SK-N-SH treated with all-trans-retinoic acid at 6 μM for 48 hours (cell line): ENCODE results near the gene DPP6.

Experiments used
- ATAC-seq: fragments of 200-7000 bp; cut with Tn5 transposase; 3 replicates; pipeline ENCODE4 v1.9.1; 2020; ENCODE audit warnings: mild to moderate bottlenecking, moderate library complexity
- ARNTL ChIP-seq: fragments of 450-650 bp; formaldehyde crosslinking; IDR thresholded peaks from 2 replicates; pipeline ENCODE4 v1.5.0; 2020; ENCODE audit warnings: low read depth, mild to moderate bottlenecking, moderate library complexity, borderline replicate concordance
- BACH2 ChIP-seq: fragments of 250-450 bp; sonication (Bioruptor Pico); IDR thresholded peaks from 2 replicates; pipeline ENCODE4 v1.9.0; 2021; ENCODE audit warnings: mild to moderate bottlenecking, borderline replicate concordance
- CREB5 ChIP-seq: fragments of 250-450 bp; sonication (Bioruptor Pico); IDR thresholded peaks from 2 replicates; pipeline ENCODE4 v1.5.1; 2020; ENCODE audit warnings: low read depth, mild to moderate bottlenecking, moderate library complexity
- CSDC2 ChIP-seq: fragments of 250-450 bp; sonication (Bioruptor Pico); IDR thresholded peaks from 2 replicates; pipeline ENCODE4 v1.5.0; 2020; ENCODE audit warnings: mild to moderate bottlenecking, moderate library complexity
- ESRRG ChIP-seq: fragments of 250-450 bp; sonication (Bioruptor Pico); IDR thresholded peaks from 2 replicates; pipeline ENCODE4 v1.6.1; 2021; ENCODE audit warnings: mild to moderate bottlenecking
- GLIS3 ChIP-seq: fragments of 250-450 bp; sonication (Bioruptor Pico); IDR thresholded peaks from 2 replicates; pipeline ENCODE4 v1.5.0; 2020; ENCODE audit warnings: mild to moderate bottlenecking, moderate library complexity
- ISL1 ChIP-seq: fragments of 250-450 bp; sonication (Bioruptor Pico); IDR thresholded peaks from 2 replicates; pipeline ENCODE4 v2.1.2; 2022; ENCODE audit warnings: mild to moderate bottlenecking, moderate library complexity
- OSR1 ChIP-seq: fragments of 250-450 bp; sonication (Bioruptor Pico); IDR thresholded peaks from 2 replicates; pipeline ENCODE4 v1.8.0; 2022; ENCODE audit warnings: moderate library complexity, mild to moderate bottlenecking, inconsistent platforms
- PPARA ChIP-seq: fragments of 250-450 bp; sonication (Bioruptor Pico); IDR thresholded peaks from 2 replicates; pipeline ENCODE4 v1.5.0; 2020; ENCODE audit warnings: mild to moderate bottlenecking, borderline replicate concordance
- SNAI2 ChIP-seq: fragments of 250-450 bp; sonication (Bioruptor Pico); IDR thresholded peaks from 2 replicates; pipeline ENCODE4 v1.5.0; 2020; ENCODE audit warnings: mild to moderate bottlenecking, moderate library complexity
- ZC3H10 ChIP-seq: fragments of 250-450 bp; sonication (Bioruptor Pico); IDR thresholded peaks from 2 replicates; pipeline ENCODE4 v1.5.1; 2021; ENCODE audit warnings: mild to moderate bottlenecking, moderate library complexity
- ZFP3 ChIP-seq: fragments of 250-450 bp; sonication (Bioruptor Pico); IDR thresholded peaks from 2 replicates; pipeline ENCODE4 v1.5.0; 2020; ENCODE audit warnings: mild to moderate bottlenecking, moderate library complexity
- ZFP30 ChIP-seq: fragments of 450-650 bp; formaldehyde crosslinking; IDR thresholded peaks from 2 replicates; pipeline ENCODE4 v1.5.0; 2022; ENCODE audit warnings: mild to moderate bottlenecking, moderate library complexity
- ZNF565 ChIP-seq: fragments of 450-650 bp; formaldehyde crosslinking; conservative IDR thresholded peaks from 2 replicates; pipeline ENCODE4 v1.5.0; 2020; ENCODE audit warnings: low read depth, mild to moderate bottlenecking, moderate library complexity
- ZNF8 ChIP-seq: fragments of 450-650 bp; formaldehyde crosslinking; IDR thresholded peaks from 2 replicates; pipeline ENCODE4 v1.5.0; 2020; ENCODE audit warnings: mild to moderate bottlenecking, moderate library complexity
- TF ChIP-seq, protein P1 (sequence below): fragments of 250-450 bp; sonication (Bioruptor Pico); IDR thresholded peaks from 2 replicates; pipeline ENCODE4 v1.5.1; 2021; ENCODE audit warnings: mild to moderate bottlenecking, moderate library complexity
- TF ChIP-seq, protein P2 (sequence below): fragments of 250-450 bp; sonication (Bioruptor Pico); IDR thresholded peaks from 2 replicates; pipeline ENCODE4 v1.5.0; 2020; ENCODE audit warnings: mild to moderate bottlenecking, moderate library complexity

Gene DPP6

GRCh38 chr7:154416714-154417113 lies 364.5 kb downstream of the DPP6 start:
- no peak for ATAC-seq
- TF ChIP-seq BACH2 (CRISPR knock-in tag) (no peak), SNAI2 (CRISPR knock-in tag) (no peak), CSDC2 (CRISPR knock-in tag) (no peak), PPARA (CRISPR knock-in tag) (no peak), ISL1 (CRISPR knock-in tag) (no peak), ZNF8 (CRISPR knock-in tag) (no peak), ESRRG (CRISPR knock-in tag) (no peak)

- ATAC-seq = no peak
- TF ChIP-seq ISL1 (CRISPR knock-in tag) = no peak
- TF ChIP-seq PPARA (CRISPR knock-in tag) = no peak
- TF ChIP-seq ZFP30 (CRISPR knock-in tag) = no peak
- no peak for TF ChIP-seq CSDC2 (CRISPR knock-in tag)
- TF ChIP-seq SNAI2 (CRISPR knock-in tag) = no peak
- no peak for TF ChIP-seq ZFP3
- TF ChIP-seq, protein P1, sequence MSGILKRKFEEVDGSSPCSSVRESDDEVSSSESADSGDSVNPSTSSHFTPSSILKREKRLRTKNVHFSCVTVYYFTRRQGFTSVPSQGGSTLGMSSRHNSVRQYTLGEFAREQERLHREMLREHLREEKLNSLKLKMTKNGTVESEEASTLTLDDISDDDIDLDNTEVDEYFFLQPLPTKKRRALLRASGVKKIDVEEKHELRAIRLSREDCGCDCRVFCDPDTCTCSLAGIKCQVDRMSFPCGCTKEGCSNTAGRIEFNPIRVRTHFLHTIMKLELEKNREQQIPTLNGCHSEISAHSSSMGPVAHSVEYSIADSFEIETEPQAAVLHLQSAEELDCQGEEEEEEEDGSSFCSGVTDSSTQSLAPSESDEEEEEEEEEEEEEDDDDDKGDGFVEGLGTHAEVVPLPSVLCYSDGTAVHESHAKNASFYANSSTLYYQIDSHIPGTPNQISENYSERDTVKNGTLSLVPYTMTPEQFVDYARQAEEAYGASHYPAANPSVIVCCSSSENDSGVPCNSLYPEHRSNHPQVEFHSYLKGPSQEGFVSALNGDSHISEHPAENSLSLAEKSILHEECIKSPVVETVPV (CRISPR knock-in tag) = no peak
Measured at GRCh38 chr7:154419344-154419743, 367.1 kb downstream of the DPP6 start.

DNA sequence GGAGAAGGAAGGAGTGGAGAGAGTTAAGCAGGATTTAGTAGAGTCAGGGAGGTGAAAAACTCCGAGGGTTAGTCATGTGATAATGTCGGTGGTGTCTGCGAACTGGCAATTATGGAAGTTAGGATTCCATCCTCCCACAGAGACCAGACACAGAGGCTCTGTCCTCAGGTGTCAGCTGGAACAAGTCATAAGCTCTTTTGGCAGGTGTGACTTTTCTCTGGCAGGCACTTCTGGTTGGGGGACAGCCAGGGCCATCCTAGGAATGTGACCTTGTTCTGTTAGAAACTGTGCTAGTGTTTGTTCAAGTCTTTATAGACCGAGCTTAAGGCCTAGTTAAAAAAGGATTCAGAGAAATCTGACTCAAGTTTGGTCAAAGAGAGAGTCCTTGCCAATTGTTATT lies 371.0 kb downstream of the DPP6 start:
- TF ChIP-seq ZFP3 = no peak
- TF ChIP-seq ZC3H10 (CRISPR knock-in tag) = no peak
- no peak for TF ChIP-seq ZNF565
- TF ChIP-seq ESRRG (CRISPR knock-in tag) = no peak
- TF ChIP-seq BACH2 (CRISPR knock-in tag) = no peak
- TF ChIP-seq, protein P2, sequence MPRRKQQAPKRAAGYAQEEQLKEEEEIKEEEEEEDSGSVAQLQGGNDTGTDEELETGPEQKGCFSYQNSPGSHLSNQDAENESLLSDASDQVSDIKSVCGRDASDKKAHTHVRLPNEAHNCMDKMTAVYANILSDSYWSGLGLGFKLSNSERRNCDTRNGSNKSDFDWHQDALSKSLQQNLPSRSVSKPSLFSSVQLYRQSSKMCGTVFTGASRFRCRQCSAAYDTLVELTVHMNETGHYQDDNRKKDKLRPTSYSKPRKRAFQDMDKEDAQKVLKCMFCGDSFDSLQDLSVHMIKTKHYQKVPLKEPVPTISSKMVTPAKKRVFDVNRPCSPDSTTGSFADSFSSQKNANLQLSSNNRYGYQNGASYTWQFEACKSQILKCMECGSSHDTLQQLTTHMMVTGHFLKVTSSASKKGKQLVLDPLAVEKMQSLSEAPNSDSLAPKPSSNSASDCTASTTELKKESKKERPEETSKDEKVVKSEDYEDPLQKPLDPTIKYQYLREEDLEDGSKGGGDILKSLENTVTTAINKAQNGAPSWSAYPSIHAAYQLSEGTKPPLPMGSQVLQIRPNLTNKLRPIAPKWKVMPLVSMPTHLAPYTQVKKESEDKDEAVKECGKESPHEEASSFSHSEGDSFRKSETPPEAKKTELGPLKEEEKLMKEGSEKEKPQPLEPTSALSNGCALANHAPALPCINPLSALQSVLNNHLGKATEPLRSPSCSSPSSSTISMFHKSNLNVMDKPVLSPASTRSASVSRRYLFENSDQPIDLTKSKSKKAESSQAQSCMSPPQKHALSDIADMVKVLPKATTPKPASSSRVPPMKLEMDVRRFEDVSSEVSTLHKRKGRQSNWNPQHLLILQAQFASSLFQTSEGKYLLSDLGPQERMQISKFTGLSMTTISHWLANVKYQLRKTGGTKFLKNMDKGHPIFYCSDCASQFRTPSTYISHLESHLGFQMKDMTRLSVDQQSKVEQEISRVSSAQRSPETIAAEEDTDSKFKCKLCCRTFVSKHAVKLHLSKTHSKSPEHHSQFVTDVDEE = no peak
- TF ChIP-seq CREB5 = no peak
- no peak for TF ChIP-seq GLIS3
- TF ChIP-seq, protein P1 (CRISPR knock-in tag) = no peak
- no peak for TF ChIP-seq ARNTL (CRISPR knock-in tag)
- no peak for TF ChIP-seq ISL1 (CRISPR knock-in tag)
- TF ChIP-seq, all 23 proteins: peak for 0
- ATAC-seq = no peak

GRCh38 chr7:154424350-154424749 lies 372.2 kb downstream of the DPP6 start:
- TF ChIP-seq PPARA (CRISPR knock-in tag) (no peak), ZFP3 (no peak), OSR1 (CRISPR knock-in tag) (no peak), CREB5 (no peak), ZNF8 (CRISPR knock-in tag) (no peak), ZC3H10 (CRISPR knock-in tag) (no peak)
- TF ChIP-seq, protein P1 (CRISPR knock-in tag) = no peak
- TF ChIP-seq, protein P2 = no peak
- no peak for ATAC-seq
